H1 (cell line): ENCODE measurements around the gene KCNMB2. TPM values are rescaled to one million over a fixed set of nuclear protein-coding genes. Genes with fewer than 3 reads are reported as not detected.
"Not testable (repeated sequence)": the region's sequence is repeated elsewhere in the genome, so short reads cannot be mapped to it uniquely, and the experiment has no call there.

Experiments used
- CTCF ChIA-PET: fragments of 300-600 bp; sonication (Branson Sonifier 250); formaldehyde crosslinking; loops from one replicate; lab custom pipeline; 2021; ENCODE audit not compliant: partially characterized antibody; lab: Charles Lee
- POLR2A ChIA-PET: fragments of 300-600 bp; sonication (Branson Sonifier 250); formaldehyde crosslinking; loops from one replicate; lab custom pipeline; 2021; ENCODE audit warnings: inconsistent platforms; ENCODE audit not compliant: partially characterized antibody; lab: Charles Lee
- DNase-seq, 2 experiments: peaks; one replicate each; pipeline versions ENCODE4 v3.0.0 to v3.0.0-alpha.2; 2010 to 2022; ENCODE audit warnings: low spot score in 2 of 2, low read depth in 1 of 2, mixed read lengths in 1 of 2
- FAIRE-seq: peaks from 2 replicates; lab custom pipeline; 2011; peaks lifted over from hg19 to GRCh38; lab: Jason Lieb, UNC
- H2AFZ ChIP-seq: 2 replicates; pipeline ENCODE4 v1.8.1; 2012; ENCODE audit warnings: low read length, inconsistent platforms
- H2AK5ac ChIP-seq: 2 replicates; pipeline ENCODE4 v1.6.1; 2013; ENCODE audit warnings: low read depth, low read length
- H2BK120ac ChIP-seq: replicated peaks from 2 replicates; pipeline ENCODE3; 2013; ENCODE audit warnings: low read depth, low read length, inconsistent platforms
- H2BK12ac ChIP-seq: 2 replicates; pipeline ENCODE4 v1.6.1; 2013; ENCODE audit warnings: low read depth, low read length
- H2BK15ac ChIP-seq: 2 replicates; pipeline ENCODE4 v1.6.1; 2013; ENCODE audit warnings: low read length
- H2BK20ac ChIP-seq: 2 replicates; pipeline ENCODE4 v1.6.1; 2013; ENCODE audit warnings: low read length
- H2BK5ac ChIP-seq: 2 replicates; pipeline ENCODE4 v1.6.1; 2013; ENCODE audit warnings: low read depth, low read length
- H3K14ac ChIP-seq: 2 replicates; pipeline ENCODE4 v1.6.1; 2013; ENCODE audit warnings: inconsistent platforms; ENCODE audit not compliant: insufficient read length
- H3K18ac ChIP-seq: 2 replicates; pipeline ENCODE4 v1.6.1; 2013; ENCODE audit warnings: low read length; ENCODE audit errors: extremely low read depth
- H3K23ac ChIP-seq: 2 replicates; pipeline ENCODE4 v1.6.1; 2013; ENCODE audit warnings: inconsistent platforms; ENCODE audit not compliant: insufficient read length
- H3K23me2 ChIP-seq: 2 replicates; pipeline ENCODE4 v1.6.1; 2013; ENCODE audit warnings: low read depth, low read length
- H3K27ac ChIP-seq: 2 replicates; pipeline ENCODE4 v1.6.1; 2011; ENCODE audit warnings: low read depth, low read length, inconsistent platforms
- H3K27me3 ChIP-seq, 4 experiments: replicated peaks in 1 of 4; 1 replicate in 1 of 4; 2 replicates in 3 of 4; pipeline versions ENCODE4 v1.6.1 to v1.8.1; 2011 to 2013; ENCODE audit warnings: low read length in 3 of 4, mild to moderate bottlenecking in 3 of 4, inconsistent platforms in 2 of 4, mixed read lengths in 2 of 4, moderate library complexity in 1 of 4; ENCODE audit not compliant: control insufficient read depth in 3 of 4, insufficient read depth in 3 of 4; ENCODE audit errors: extremely low read depth in 1 of 4
- H3K36me3 ChIP-seq, 4 experiments: 2 replicates each; pipeline versions ENCODE4 v1.6.1 to v1.8.1; 2011 to 2013; ENCODE audit warnings: mild to moderate bottlenecking in 4 of 4, low read length in 3 of 4, moderate library complexity in 2 of 4, control low read depth in 1 of 4, inconsistent platforms in 1 of 4; ENCODE audit not compliant: insufficient read depth in 4 of 4, control insufficient read depth in 2 of 4
- H3K4ac ChIP-seq: replicated peaks from 2 replicates; pipeline ENCODE3; 2013; ENCODE audit warnings: low read length, low read depth, mixed read lengths, inconsistent platforms; ENCODE audit not compliant: insufficient read length
- H3K4me1 ChIP-seq, 4 experiments: replicated peaks in 1 of 4; 1 replicate in 1 of 4; 2 replicates in 3 of 4; pipeline versions ENCODE4 v1.6.1 to v1.8.1; 2011 to 2013; ENCODE audit warnings: low read length in 3 of 4, inconsistent platforms in 2 of 4, mixed read lengths in 1 of 4; ENCODE audit not compliant: insufficient read depth in 4 of 4, control insufficient read depth in 3 of 4
- H3K4me2 ChIP-seq, 2 experiments: 2 replicates each; pipeline versions ENCODE4 v1.6.1 to v1.8.1; 2011 to 2013; ENCODE audit warnings: low read depth in 2 of 2, low read length in 2 of 2, control low read depth in 1 of 2, inconsistent platforms in 1 of 2, mild to moderate bottlenecking in 1 of 2; ENCODE audit not compliant: insufficient read depth in 1 of 2
- H3K4me3 ChIP-seq, 4 experiments: fragments of 200-600, 300-600 bp in 1 of 4; sonication (generic), shearing (Covaris generic), sonication (Bioruptor Twin) in 1 of 4; 2 replicates each; pipeline versions ENCODE4 v1.5.1 to v1.8.1; 2011 to 2016; ENCODE audit warnings: low read length in 4 of 4, low read depth in 3 of 4, control low read depth in 2 of 4, inconsistent platforms in 2 of 4, mild to moderate bottlenecking in 2 of 4, mixed read lengths in 1 of 4, moderate library complexity in 1 of 4; ENCODE audit not compliant: insufficient read depth in 2 of 4; ENCODE audit errors: extremely low read depth in 1 of 4
- H3K56ac ChIP-seq: replicated peaks from 2 replicates; pipeline ENCODE3; 2013; ENCODE audit warnings: low read depth, mild to moderate bottlenecking, mixed read lengths, low read length, inconsistent platforms; ENCODE audit not compliant: insufficient read length
- H3K79me1 ChIP-seq: 2 replicates; pipeline ENCODE4 v1.6.1; 2013; ENCODE audit warnings: low read depth, low read length, control low read depth
- H3K79me2 ChIP-seq, 2 experiments: 2 replicates each; pipeline versions ENCODE4 v1.6.1 to v1.8.1; 2012 to 2013; ENCODE audit warnings: low read length in 2 of 2, mild to moderate bottlenecking in 2 of 2, inconsistent platforms in 1 of 2; ENCODE audit not compliant: insufficient read depth in 2 of 2, control insufficient read depth in 1 of 2
- H3K9ac ChIP-seq, 4 experiments: replicated peaks in 1 of 4; 1 replicate in 1 of 4; 2 replicates in 3 of 4; pipeline versions ENCODE4 v1.6.1 to v1.8.1; 2011 to 2013; ENCODE audit warnings: low read depth in 3 of 4, low read length in 3 of 4, control low read depth in 2 of 4, mild to moderate bottlenecking in 2 of 4, moderate library complexity in 2 of 4, inconsistent platforms in 1 of 4; ENCODE audit errors: extremely low read depth in 1 of 4
- H3K9me3 ChIP-seq, 2 experiments: 2 replicates each; pipeline versions ENCODE4 v1.6.1 to v1.8.1; 2012 to 2013; ENCODE audit warnings: mild to moderate bottlenecking in 2 of 2, moderate library complexity in 2 of 2, control low read depth in 1 of 2, inconsistent platforms in 1 of 2, low read depth in 1 of 2, low read length in 1 of 2, mixed read lengths in 1 of 2; ENCODE audit not compliant: insufficient read depth in 2 of 2
- H4K20me1 ChIP-seq, 2 experiments: replicated peaks in 1 of 2; 2 replicates each; pipeline versions ENCODE3 to v1.8.1; 2011 to 2013; ENCODE audit warnings: inconsistent platforms in 2 of 2, low read length in 2 of 2, mild to moderate bottlenecking in 1 of 2; ENCODE audit not compliant: insufficient read depth in 2 of 2, control insufficient read depth in 1 of 2
- H4K5ac ChIP-seq: 2 replicates; pipeline ENCODE4 v1.6.1; 2013; ENCODE audit warnings: low read length, low read depth, mixed read lengths, inconsistent platforms; ENCODE audit not compliant: insufficient read length
- H4K8ac ChIP-seq: 2 replicates; pipeline ENCODE4 v1.8.0; 2013; ENCODE audit warnings: mild to moderate bottlenecking, moderate library complexity, low read length, inconsistent platforms; ENCODE audit not compliant: insufficient read depth; ENCODE audit errors: extremely low read depth
- H4K91ac ChIP-seq: replicated peaks from 2 replicates; pipeline ENCODE3; 2013; ENCODE audit warnings: low read length, mixed read lengths, inconsistent platforms; ENCODE audit not compliant: insufficient read length
- YY1 ChIP-seq: IDR thresholded peaks from 2 replicates; pipeline ENCODE4 v1.6.1; 2011; ENCODE audit warnings: low read depth, mild to moderate bottlenecking, low read length
- WGBS, 2 experiments: shearing (Covaris generic) in 1 of 2; methylation state at CpG; one replicate each; pipeline versions ENCODE4 v1.1.6 to v1.1.7; 2013 to 2015; ENCODE audit warnings: low lambda C conversion rate in 2 of 2, mixed read lengths in 2 of 2, inconsistent platforms in 1 of 2, low coverage in 1 of 2, missing lambda C conversion rate in 1 of 2; ENCODE audit not compliant: insufficient replicate concordance in 2 of 2, insufficient coverage in 1 of 2, insufficient read length in 1 of 2; ENCODE audit errors: extremely low coverage in 1 of 2, missing lambda C conversion rate in 1 of 2; 5-methylcytosine and 5-hydroxymethylcytosine counted together
- polyA plus RNA-seq, 7 experiments: library from polyadenylated mRNA; depleted of rRNA in 3 of 7; stranded (reverse) in 5 of 7; unstranded in 2 of 7; fragments of >200 nt in 5 of 7; fragments of 200-250 nt in 2 of 7; gene quantifications; 1 replicate in 5 of 7; 2 replicates in 1 of 7; 4 replicates in 1 of 7; pipeline versions ENCODE4 v1.2.1 to v1.2.3, GENCODE V29; 2011 to 2013; ENCODE audit warnings: missing spikeins in 2 of 7, mixed read lengths in 2 of 7
- total RNA-seq: library from RNA; stranded (reverse); fragmentation: NEBNext Ultra II Directional; extraction: Animal tissue kit (Norgen Biotek cat#: 25700); gene quantifications from 2 replicates; pipeline ENCODE4 v1.2.1, GENCODE V29; 2021

The KCNMB2 gene
- total and polyA plus RNA-seq, 2 of the 8 experiments (the other 6 are each of a cell fraction or from before 2014, with no cell fraction given) = not detected

DNA sequence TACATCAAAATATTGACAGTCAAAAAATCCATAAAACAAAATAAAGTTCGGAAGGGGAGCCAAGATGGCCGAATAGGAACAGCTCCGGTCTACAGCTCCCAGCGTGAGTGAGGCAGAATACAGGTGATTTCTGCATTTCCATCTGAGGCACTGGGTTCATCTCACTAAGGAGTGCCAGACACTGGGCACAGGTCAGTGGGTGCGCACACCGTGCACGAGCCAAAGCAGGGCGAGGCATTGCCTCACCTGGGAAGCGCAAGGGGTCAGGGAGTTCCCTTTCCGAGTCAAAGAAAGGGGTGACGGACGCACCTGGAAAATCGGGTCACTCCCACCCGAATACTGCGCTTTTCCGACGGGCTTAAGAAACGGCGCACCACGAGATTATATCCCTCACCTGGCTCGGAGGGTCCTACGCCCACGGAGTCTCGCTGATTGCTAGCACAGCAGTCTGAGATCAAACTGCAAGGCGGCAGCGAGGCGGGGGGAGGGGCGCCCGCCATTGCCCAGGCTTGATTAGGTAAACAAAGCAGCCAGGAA lies 323.7 kb downstream of the KCNMB2 start:
- 0 out of 2 replicates have a peak overlapping the region, but pooled peaks have one; percentile 90 for H2BK20ac ChIP-seq
- H3K36me3 ChIP-seq, H3K23me2 ChIP-seq, H2BK15ac ChIP-seq, H3K56ac ChIP-seq, H3K79me1 ChIP-seq, H2AK5ac ChIP-seq, H2BK120ac ChIP-seq, H3K4me1 ChIP-seq, H3K4ac ChIP-seq, FAIRE-seq, H3K9me3 ChIP-seq, H3K14ac ChIP-seq, H3K27me3 ChIP-seq, H3K23ac ChIP-seq, H4K20me1 ChIP-seq, H3K79me2 ChIP-seq, H4K91ac ChIP-seq: not testable (repeated sequence)
- peak overlapping the region; percentile 75; the same call in 1 of the 2 replicates for H2BK12ac ChIP-seq
- peak overlapping the region; percentile 84; the same call in 1 of the 2 replicates for H4K8ac ChIP-seq
- 0 out of 2 replicates have a peak overlapping the region, but pooled peaks have one; percentile 82 for H2AFZ ChIP-seq
- peak overlapping the region; percentile 76 for H3K18ac ChIP-seq
- H3K4me3 ChIP-seq = peak overlapping the region in 3 of 4 experiments; percentile 10 to 50 (median 32); a peak in 6 of 8 replicates
- H3K4me2 ChIP-seq = peak overlapping the region; percentile 48 to 65
- peak in 1 of 2 experiments; percentile 68 for DNase-seq
- peak overlapping the region; percentile 60 for H4K5ac ChIP-seq
- 66% methylated on average over 16 of the region's 29 CpGs; no CpG with 5 or more reads in 1 of the 2 experiments for WGBS, 2 experiments
- TF ChIP-seq YY1 = peak; percentile 77
- peak overlapping the region; percentile 88; the same call in 1 of the 2 replicates for H2BK5ac ChIP-seq
- peak overlapping the region in 3 of 4 experiments; percentile 34 to 63 (median 43); a peak in 5 of 7 replicates for H3K9ac ChIP-seq
- peak overlapping the region; percentile 65; the same call in 1 of the 2 replicates for H3K27ac ChIP-seq
- CTCF ChIA-PET = interaction anchor here (0.6 to 1.2 kb wide), 2 partner anchors 9 to 359 kb away, joined by 3 read pairs; no protein-coding TSS in a partner anchor
- POLR2A ChIA-PET = interaction anchor here (0.7 to 2.8 kb wide), 9 partner anchors 10 to 160 kb away, joined by 3 to 15 read pairs (median 5); no protein-coding TSS in a partner anchor
